HG03196 (cell line): Measurements from ENCODE around the gene EPHA2.
"Not testable (repeated sequence)": the region's sequence is repeated elsewhere in the genome, so short reads cannot be mapped to it uniquely, and the experiment has no call there.

Source experiments
- ATAC-seq: cut with Tn5 transposase; IDR thresholded peaks from one replicate; pipeline ENCODE4 v1.9.1; 2021; ENCODE audit not compliant: unreplicated experiment

EPHA2 gene

GRCh38 chr1:16168622-16169360, 12.9 kb upstream of the EPHA2 start:
- ATAC-seq, result no peak

GRCh38 chr1:16168144-16168495, 12.3 kb upstream of the EPHA2 start:
- not testable (repeated sequence) for ATAC-seq

- no peak for ATAC-seq
These were observed 11.7 kb upstream of the EPHA2 start for GRCh38 chr1:16167331-16168143.

- ATAC-seq, result no peak
These were observed 10.2 kb upstream of the EPHA2 start for GRCh38 chr1:16166117-16166516.

- no peak for ATAC-seq
These were observed 9.7 kb upstream of the EPHA2 start for GRCh38 chr1:16165548-16165947.

DNA sequence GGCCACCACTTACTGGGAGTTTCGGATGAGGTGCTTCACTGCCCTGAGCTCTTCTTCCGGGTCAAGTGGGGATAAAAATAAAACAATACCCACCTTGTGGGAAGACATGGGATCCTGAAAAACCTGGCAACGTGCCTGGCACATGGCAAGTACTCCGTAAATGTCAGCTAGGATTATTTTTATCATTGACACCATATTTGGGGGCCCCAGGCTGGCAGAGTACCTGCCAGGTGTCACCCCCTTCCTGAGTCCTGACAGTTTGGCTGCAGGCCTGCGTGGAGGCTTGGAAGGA, 9.2 kb upstream of the EPHA2 start:
- no peak for ATAC-seq

DNA sequence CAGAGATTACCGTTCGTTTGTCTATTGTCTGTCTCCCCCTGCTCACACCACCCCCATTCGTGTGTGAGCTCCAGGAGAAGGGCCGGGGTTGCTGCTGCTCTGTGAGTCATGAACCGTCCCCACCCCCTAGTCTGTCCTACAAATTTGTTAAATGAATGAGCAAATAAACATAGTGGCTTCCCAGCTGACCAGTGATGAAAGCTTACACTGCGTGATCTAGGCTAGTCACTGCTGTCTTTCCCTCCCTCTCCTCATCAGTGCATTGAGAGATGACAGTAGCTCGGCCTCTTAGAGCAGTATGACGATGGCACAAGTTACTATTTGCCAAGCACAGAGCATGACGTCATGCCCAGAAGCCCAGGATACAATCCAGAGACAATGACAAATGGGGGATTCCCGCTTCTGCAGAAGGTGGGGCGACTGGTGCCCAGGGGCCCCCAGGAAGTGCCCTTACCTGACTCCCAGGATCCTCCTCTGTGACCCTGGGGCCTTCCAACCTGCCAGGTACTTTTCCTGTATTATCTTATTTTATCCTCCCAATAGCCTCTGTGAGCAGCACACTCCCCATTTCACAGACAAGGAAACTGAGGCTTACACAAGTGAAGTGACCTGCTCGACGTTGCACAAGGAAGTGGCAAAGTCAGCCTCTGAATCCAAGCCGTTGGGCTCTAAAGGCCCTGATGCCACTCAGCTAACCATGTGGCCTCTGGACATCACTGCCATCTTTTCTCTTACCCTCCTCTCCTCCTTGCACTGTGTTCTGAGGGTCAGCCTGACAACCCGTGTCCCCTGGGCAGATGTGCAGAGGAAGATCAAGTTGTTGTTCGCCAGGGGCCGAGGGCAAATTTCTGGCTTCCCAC, 8.6 kb upstream of the EPHA2 start:
- ATAC-seq, result no peak

DNA sequence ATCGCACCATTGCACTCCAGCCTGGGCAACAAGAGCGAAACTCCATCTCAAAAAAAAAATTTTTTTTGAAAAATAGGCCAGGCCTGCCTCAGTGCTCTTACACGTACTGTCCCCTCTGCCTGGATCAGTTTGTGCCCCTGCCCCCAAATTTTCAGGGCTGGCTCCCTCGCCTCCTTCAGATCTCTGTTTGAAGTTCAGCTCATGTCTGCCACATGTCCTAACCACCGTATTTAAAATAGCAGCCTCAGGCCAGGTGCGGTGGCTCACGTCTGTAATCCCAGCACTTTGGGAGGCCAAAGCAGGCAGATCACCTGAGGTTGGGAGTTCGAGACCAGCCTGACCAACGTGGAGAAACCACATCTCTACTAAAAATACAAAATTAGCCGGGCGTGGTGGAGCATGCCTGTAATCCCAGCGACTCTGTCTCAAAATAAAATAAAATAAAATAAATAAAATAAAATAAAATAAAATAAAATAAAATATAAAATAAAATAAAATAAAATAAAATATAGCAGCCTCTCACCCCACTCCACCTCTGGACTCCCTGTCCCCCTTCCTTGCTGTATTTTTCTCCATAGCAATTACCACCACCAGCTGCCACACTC, 7.8 kb upstream of the EPHA2 start:
- ATAC-seq, result not testable (repeated sequence)

- ATAC-seq, result no peak
These were observed 6.4 kb upstream of the EPHA2 start for GRCh38 chr1:16162163-16162822.

DNA sequence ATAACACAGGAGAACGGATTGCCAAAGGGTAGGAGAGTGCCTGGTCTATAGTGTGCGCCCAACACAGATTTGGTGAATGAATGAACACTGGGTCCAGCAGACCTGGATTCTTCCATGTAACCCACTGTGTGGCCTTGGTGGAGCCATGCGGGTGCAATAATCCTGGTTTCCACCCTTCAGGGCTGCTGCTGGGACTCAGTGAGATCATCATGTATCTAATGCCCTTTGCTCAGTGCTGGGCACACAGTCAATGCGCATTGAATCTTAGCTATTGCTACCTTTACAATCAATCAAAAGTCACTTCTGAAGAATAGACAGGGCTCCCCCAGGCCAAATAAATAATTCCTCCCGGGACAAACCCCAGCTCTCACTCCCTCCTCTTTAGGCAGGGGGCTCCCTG, 5.8 kb upstream of the EPHA2 start:
- no peak for ATAC-seq

DNA sequence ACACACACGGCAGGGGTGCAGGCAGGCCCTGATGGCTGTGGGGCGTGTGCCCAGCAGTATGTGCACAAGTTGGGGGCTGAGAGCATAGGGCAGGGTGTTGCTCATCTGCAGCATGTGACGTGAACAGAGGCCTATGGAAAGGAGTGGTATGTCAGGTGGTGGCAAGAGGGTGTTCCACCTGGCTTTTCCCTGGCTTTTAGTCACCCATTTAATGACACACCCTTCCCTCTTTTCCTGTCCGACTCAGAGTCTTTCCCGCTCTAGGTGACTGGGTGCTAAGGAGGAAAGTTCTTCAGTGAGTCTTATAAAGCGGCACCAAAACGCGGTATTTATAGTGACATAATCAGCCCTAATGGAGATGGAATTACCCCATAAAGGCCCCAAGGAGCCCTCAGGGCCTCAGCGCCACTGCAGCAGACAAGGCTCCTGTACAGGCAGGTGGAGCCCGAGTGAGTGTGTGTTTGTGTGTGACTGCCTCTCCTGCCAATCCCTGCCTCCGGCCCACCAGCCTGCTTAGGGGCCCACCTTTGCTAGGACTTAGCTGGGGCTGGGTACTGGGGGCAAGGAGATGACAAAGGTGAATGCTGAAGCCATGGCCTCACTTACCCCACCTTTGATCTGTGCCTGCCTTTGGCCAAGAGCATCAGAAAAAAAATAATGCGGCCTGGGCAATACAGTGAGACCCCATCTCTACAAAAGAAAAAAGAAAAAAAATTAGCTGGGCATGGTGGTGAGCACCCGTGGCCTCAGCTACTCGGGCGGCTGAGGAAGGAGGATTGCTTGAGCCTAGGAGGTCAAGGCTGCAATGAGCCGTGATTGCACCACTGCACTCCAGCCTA, 3.3 kb upstream of the EPHA2 start:
- ATAC-seq, result no peak

GRCh38 chr1:16158025-16158424, 2.2 kb upstream of the EPHA2 start:
- ATAC-seq, result no peak

DNA sequence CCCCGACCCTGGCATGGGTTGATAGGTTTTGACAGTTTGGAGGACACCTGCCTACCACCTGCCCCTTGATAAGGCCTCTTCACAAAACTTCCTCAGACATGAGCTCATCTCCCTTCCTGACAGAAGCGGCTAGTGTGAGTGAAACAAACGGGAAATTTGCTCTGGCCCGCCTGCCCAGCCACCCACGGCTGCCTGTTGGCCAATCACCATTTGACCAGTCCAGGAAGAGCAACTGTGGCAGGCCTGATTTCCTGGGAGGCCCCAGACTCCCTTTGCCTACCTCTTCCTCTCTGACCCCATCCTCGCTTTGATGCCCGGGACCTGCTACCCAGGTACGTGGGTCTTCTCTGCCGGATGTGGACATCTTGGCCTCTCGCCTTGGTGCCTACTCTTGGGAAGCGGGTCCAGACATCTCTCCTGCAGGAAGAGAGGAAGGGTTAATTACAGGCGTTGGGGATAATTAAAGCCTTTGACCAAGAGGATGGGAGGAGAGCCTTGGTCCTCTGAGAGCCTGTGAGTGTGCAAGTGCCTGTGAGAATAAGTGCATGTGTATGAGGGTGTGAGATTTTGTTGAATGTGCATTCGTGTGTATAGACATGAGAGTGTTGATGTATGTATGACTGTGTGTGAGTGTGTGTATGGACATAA, 1.1 kb upstream of the EPHA2 start:
- ATAC-seq, result no peak

DNA sequence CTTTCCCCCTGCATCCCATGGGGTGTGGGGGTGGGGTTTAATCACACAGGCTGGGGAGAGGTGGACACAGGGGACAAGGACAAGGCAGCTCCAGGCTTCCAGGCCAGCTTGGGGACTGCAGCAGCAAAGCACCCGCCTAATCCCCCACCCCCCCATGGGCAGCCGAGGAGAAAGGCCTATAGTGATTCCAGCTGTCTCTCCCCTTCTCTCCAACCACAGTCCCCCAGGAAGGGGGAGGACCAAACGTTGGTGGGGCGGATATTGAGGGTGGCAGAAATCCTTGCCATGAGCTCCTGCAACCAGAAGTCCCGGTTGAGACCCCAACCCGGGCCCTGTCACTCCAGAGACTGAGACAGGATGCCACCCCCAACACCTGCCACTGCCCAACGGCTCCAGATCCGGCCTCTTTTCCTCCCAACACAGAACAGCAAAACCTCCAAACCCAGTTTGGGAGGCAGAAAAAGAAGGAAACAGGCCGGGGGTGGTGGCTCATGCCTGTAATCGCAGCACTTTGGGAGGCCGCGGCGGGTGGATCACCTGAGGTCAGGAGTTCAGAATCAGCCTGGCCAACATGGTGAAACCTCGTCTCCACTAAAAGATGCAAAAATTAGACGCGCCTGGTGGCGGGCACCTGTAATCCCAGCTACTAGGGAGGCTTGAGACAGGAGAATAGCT, 1.7 kb downstream of the EPHA2 start:
- no peak for ATAC-seq

DNA sequence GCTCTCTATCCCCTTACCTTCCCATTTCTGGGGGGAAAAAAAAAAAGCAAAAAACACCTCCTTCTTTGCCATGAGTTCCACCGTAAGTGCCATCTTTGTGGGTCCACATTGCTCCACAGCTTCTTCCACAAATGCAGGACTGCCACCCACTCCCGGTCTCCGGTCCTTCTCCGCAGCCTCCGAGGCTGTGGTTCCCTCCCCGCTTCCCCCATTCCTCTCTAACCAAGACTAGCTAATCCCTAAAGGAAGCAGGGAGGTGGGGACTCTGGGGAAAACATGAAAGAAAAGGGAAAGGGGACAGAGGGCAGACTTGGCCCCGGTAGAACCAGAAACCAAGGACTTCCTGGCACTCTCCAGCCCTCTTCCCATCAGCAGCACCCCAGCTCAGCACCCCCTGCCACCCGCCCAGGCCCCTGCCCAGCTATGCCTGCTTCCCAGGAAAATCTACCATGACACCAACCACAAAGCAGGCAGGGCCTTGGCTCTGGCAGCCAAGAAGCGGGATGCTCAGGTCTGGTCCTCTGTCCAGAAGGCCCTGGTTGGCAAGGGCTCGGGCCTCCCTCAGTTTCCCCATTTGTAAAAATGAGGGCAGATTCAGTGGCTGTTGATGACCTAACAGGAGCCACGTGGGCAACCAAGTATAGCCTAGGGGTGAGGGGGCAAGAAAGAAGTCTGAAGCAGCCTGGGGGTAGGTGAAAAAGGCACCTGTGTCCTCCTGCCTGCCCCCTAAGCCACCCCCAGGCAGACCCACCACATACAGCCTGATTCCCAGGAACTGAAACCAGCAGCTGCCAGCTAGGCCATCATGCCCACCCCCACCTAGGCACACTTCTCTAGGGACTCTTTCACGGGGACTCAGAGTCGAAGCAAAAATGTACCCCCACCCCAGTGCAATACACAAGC, 2.5 kb downstream of the EPHA2 start:
- ATAC-seq, result no peak

GRCh38 chr1:16152481-16153087, 3.3 kb downstream of the EPHA2 start:
- no peak for ATAC-seq

GRCh38 chr1:16151995-16152384, 3.9 kb downstream of the EPHA2 start:
- ATAC-seq, result no peak
